NT2/D1 (cell line): Measurements from ENCODE around the gene PFKP.

Source experiments
- YY1 ChIP-seq: IDR thresholded peaks from 2 replicates; pipeline ENCODE4 v1.6.1; 2011; ENCODE audit not compliant: insufficient read length, insufficient read depth
- ZNF274 ChIP-seq: IDR thresholded peaks from 2 replicates; pipeline ENCODE4 v1.6.1; 2011; ENCODE audit warnings: mild to moderate bottlenecking, low read depth, low read length

GRCh38 chr10:3136763-3137611 lies 69.6 kb downstream of the PFKP start:
- TF ChIP-seq ZNF274 (no peak), YY1 (no peak)
